NCI-H2107 treated with DMSO at 0.1 percent for 48 hours (cell line): ENCODE data around the gene FOCAD.
A peak's percentile ranks its signal among the peaks of the same experiment; 100 is the strongest.

Experiments used
- DNase-seq: peaks from one replicate; lab custom pipeline; 2025; ENCODE audit not compliant: unreplicated experiment; lab: John Stamatoyannopoulos, UW

Gene FOCAD

GRCh38 chr9:20865347-20865746, 181.3 kb downstream of the FOCAD start:
- DNase-seq, result no peak

GRCh38 chr9:20870115-20870514, 186.1 kb downstream of the FOCAD start:
- DNase-seq, result no peak

- DNase-seq, result no peak
Observed at GRCh38 chr9:20872340-20872977, 188.4 kb downstream of the FOCAD start.

GRCh38 chr9:20873240-20873865, 189.3 kb downstream of the FOCAD start:
- no peak for DNase-seq

- no peak for DNase-seq
Observed at GRCh38 chr9:20880271-20880670, 196.2 kb downstream of the FOCAD start.

- no peak for DNase-seq
Observed at GRCh38 chr9:20880675-20881074, 196.6 kb downstream of the FOCAD start.

GRCh38 chr9:20884985-20885593, 201.0 kb downstream of the FOCAD start:
- DNase-seq, result peak; percentile 44

DNA sequence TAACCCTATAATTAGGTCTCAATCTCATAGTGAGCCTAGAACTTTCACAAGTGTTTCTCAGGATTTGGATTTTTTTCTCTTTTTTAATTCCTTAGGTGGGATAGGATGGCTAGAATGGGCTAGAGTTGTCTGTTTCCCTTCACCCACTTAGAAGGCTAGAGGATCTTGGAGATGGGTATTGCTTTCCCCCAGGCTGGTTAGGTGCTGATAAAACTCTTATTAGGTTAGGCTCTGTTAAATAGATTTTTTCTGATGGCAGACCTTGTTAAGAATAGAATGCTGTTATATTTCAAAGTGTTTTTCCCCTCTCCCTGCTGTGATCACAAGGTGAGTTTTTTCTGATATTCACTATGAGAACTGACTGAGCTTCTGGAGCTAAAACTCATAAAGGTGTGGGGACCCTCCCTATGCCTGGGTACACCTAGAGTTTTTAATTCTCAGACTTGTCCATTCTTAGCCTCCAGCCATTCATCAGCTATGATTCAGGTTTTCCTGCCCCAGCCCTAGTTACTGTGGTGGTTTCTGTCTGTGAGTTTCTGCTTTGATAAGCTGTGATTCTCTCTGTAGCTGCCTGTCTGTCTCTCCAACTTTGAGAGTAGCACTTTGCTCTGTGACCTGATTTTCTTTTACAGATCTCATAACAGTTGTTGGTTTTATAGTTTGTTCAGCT, 215.0 kb downstream of the FOCAD start:
- DNase-seq, result no peak

DNA sequence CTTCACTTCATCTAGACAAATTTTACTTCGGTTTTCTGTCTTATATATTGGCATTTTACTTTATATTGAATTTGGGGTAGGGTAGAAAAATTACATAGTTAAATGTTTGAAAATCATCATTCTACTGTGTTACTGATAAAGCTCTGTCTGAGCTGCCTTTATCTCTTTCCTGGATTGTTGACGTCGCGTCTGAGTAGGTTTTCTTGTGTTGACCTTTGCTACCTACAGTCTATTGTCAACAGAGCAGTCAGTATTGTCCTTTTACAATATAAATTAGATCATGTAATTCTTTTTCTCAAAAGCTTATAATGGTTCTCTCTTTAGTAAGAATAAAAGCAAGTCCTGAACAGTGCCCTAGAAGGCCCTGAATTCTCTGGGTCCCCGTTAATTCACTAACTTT, 219.2 kb downstream of the FOCAD start:
- no peak for DNase-seq

GRCh38 chr9:20904995-20905394, 220.9 kb downstream of the FOCAD start:
- no peak for DNase-seq

GRCh38 chr9:20906326-20906725, 222.3 kb downstream of the FOCAD start:
- DNase-seq, result no peak

- no peak for DNase-seq
Observed at GRCh38 chr9:20908461-20908860, 224.4 kb downstream of the FOCAD start.

DNA sequence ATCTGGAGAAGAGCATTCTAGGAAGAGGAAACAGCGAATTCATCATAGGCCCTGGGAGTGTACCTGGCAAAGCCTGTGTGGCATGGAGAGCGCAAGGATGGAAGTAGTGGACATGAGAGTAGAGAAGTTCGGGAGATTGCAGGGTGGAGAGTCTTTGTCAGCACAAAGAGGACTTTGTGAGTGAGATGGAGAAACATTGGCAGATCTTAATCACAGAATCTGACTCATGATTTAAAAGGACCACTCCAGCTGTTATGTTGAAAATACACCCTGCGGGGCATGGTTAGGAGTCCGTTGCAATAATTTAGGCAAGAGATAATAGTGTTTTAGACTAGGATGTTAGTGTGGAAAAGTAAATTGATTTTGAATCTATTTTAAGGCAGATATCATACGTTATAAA, 230.5 kb downstream of the FOCAD start:
- DNase-seq, result no peak

DNA sequence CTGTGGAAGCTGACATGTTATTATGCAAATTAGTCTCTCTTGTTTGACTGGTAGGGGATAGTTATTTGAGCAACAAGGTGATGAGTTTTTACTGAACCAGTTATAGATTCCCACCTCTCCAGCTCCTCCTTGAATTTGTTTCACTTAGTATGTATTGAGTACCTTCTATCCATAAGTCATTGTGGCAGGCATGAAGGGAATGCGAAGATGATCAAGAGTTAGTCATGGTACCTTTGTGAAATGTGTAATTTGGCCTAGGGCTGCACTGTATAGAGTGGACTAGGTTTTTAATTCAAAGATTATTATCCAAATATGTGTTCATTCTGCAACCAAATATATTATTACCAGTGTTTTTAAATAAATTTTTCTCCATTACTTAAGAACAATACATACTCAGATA, 237.3 kb downstream of the FOCAD start:
- no peak for DNase-seq

DNA sequence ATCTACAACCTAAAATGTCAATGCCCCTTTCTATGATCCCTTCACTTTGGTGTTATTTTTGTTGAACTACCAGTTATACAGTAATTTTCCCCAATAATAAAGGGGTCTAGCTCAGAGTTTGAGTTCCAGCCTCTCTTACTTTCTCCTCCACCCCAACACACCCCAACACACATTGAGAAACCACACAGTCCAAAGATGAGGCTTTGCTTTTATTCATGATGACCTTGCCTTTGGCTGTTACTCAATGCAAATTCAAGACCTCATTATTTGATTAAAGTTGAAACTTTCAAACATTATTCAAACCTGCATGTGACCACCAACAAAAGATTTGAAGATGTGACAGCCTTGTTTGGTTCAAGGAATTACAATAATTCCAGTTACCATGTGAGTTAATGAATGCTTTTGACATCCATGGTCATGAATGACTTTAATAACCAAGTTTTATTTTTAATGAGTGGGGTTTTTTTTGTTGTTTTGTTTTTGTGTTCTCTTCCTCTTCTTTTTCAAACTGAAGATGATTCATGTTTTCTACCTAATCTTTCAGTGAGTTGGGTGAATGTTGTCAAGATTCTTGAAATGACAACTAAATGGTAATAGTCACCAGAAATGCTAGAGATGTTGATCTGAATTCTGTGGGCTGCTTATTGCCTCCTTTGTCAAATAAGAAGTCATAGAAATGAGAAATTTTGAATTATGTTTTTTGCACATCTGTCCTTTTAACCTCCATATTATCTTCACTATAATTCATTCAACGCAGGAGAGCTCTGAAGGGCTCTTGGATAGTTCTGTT, 241.4 kb downstream of the FOCAD start:
- DNase-seq, result no peak

GRCh38 chr9:20929276-20929675, 245.2 kb downstream of the FOCAD start:
- no peak for DNase-seq

DNA sequence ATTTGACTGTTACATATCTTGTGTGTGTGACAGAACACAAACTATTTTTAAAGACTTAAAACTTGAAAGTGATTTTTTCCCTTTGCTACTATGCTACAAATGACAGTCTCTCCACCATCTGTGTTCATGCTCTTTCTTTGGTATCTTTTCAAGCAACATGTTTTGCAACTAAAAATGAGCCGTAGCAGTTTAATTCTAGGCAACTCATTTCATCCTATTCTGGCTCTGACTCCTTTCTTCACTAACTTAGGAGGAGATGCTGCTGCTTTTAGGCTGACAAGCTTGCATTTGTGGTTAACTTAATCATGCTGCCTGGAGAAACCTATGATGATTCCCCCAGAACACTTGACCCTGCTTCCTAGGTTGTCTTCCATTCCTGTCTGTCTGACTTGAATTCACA, 246.8 kb downstream of the FOCAD start:
- no peak for DNase-seq

DNA sequence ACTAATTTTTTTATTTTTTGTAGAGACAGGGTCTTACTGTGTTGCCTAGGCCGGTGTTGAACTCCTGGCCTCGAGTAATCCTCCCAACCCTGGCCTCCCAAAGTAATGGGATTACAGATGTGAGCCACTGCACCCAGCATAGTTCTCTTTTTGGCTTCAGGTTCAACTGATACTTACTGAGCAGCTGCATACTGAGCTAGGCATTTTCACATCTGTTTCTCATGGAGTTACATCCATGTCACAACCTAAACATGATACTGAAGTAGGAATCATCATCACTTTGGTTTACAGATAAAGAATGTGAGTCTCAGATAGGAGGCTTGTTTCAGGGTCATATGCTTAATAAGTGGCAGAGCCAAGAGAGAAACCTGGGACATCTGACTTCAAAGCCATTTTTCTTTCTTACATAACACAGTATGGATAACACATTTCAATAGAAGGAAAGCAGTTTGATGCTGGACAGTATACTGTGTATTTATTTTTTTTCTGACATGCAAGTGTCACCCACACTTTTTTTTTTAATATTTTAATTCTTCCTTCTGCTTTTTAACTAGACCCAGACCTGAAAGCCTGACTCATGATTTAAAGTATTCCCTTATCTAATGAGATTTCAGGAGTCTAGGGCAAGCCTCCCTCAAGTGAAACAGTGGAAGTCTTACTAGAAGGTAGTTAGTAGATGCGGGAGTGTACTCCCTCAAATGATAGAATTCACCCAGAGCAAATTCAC, 256.6 kb downstream of the FOCAD start:
- no peak for DNase-seq

GRCh38 chr9:20941174-20941690, 257.2 kb downstream of the FOCAD start:
- DNase-seq, result peak; percentile 77

DNA sequence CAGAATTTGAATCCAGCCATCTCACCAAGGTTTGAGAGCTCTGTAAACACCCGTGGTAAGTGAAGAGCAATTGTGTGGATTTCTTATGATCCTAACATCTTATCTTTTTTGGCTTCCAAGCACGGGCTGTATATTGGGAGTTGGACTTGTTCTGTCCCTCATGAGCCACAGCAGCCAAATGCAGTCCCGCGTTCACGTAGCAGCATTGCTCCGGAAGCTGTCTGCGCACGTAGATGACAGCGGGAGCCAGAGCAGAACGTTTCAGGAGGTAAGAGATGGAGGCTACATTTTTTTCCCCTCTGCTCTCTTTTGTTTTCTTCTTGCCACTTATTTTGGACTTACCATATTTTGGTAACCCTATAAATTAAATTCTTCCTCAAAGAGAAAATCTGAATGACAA, 260.4 kb downstream of the FOCAD start:
- no peak for DNase-seq
